Testis (tissue), 2 donors: Measurements from ENCODE around the gene ANAPC15.

Experiments
- CTCF ChIP-seq, 3 experiments: fragments of 450-650 bp in 2 of 3; fragments of 200-600 bp in 1 of 3; sonication (generic) in 1 of 3; IDR thresholded peaks; one replicate each; pipeline ENCODE4 v1.5.1; 2016 to 2019; ENCODE audit warnings: antibody characterized with exemption in 3 of 3, mild to moderate bottlenecking in 2 of 3, moderate library complexity in 1 of 3
- POLR2A ChIP-seq: fragments of 450-650 bp; IDR thresholded peaks from one replicate; pipeline ENCODE4 v1.6.1; 2017; ENCODE audit warnings: antibody characterized with exemption, mild to moderate bottlenecking, moderate library complexity

GRCh38 chr11:72078477-72078876 lies 34.0 kb downstream of the ANAPC15 start:
- no peak for TF ChIP-seq CTCF (IDR thresholded peaks at IDR 0.05)
- TF ChIP-seq POLR2A = no peak
